ENCODE data around the gene COG1. TPM values are rescaled to one million over a fixed set of nuclear protein-coding genes. Genes with fewer than 3 reads are reported as not detected.

Gene COG1
- total RNA-seq, 1 donor = 23.2 TPM

DNA sequence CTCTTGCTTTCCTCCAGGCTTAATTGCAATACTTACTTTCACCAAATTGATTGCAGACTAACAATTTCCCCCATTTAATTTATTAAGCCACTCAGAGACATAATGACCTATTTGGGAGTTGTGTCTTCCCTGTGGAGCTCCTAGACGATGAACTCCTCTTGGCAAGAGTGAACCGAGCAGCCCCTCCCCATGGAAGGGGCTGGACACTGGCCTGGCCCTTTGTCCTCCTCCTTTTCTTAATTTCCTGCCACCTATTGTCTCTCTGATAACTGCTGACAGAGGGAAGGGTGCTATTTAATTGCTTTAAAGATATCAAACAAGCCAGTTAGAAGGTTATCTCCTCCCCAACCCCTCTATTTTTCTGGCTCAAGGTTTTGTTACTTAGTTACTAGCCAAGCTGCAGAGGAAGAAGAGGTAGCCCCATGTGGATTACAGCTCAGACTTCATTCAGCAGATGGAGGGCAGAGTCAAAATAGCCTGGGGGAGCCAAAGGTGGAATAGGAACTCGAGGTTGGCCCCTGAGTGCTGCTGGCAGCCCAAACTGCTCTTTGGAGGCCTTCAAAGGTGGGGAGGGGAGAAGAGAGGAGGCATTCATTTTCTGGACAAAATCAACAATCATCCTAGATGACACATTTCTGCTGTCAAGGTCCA is 31.8 kb upstream of the COG1 start:
- DNase-seq (ENCODE audit: insufficient read length, low spot score, missing footprints) = no peak
- Histone ChIP-seq H3K27ac (ENCODE audit: low read depth, low read length) (no peak overlapping the region), H3K27me3 (ENCODE audit: insufficient read depth, low read length) (peaks cover 47% of the 10 kb centered on the region), H4K20me1 (ENCODE audit: insufficient read depth, low read length) (peaks cover 4% of the 10 kb centered on the region), H3K4me3 (ENCODE audit: insufficient read depth, low read length) (no peak overlapping the region), H3K79me2 (ENCODE audit: insufficient read depth, low read length) (no peaks in the 10 kb centered on the region), H3K4me2 (ENCODE audit: insufficient read depth, low read length) (no peak overlapping the region), H3K36me3 (ENCODE audit: insufficient read depth, low read length) (no peaks in the 10 kb centered on the region), H3K9me3 (ENCODE audit: low read depth, low read length) (no peaks in the 10 kb centered on the region), H3K4me1 (ENCODE audit: insufficient read depth, low read length) (peaks cover 7% of the 10 kb centered on the region), H2AFZ (ENCODE audit: low read length) (no peak overlapping the region)
- TF ChIP-seq, protein P1, sequence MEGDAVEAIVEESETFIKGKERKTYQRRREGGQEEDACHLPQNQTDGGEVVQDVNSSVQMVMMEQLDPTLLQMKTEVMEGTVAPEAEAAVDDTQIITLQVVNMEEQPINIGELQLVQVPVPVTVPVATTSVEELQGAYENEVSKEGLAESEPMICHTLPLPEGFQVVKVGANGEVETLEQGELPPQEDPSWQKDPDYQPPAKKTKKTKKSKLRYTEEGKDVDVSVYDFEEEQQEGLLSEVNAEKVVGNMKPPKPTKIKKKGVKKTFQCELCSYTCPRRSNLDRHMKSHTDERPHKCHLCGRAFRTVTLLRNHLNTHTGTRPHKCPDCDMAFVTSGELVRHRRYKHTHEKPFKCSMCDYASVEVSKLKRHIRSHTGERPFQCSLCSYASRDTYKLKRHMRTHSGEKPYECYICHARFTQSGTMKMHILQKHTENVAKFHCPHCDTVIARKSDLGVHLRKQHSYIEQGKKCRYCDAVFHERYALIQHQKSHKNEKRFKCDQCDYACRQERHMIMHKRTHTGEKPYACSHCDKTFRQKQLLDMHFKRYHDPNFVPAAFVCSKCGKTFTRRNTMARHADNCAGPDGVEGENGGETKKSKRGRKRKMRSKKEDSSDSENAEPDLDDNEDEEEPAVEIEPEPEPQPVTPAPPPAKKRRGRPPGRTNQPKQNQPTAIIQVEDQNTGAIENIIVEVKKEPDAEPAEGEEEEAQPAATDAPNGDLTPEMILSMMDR (IDR thresholded peaks at IDR 0.05; ENCODE audit: extremely low read depth, low read depth, low read length) = no peak

- no peak for DNase-seq (ENCODE audit: insufficient read length, low spot score, missing footprints)
- Histone ChIP-seq H3K27me3 (ENCODE audit: insufficient read depth, low read length) (peaks cover 66% of the 10 kb centered on the region), H3K4me2 (ENCODE audit: insufficient read depth, low read length) (no peak overlapping the region)
These were observed 29.8 kb upstream of the COG1 start for GRCh38 chr17:73163043-73163442.

GRCh38 chr17:73165616-73166404 is 27.0 kb upstream of the COG1 start:
- no peaks in the 10 kb centered on the region for H3K79me2 ChIP-seq (ENCODE audit: insufficient read depth, low read length)
- H3K9me3 ChIP-seq (ENCODE audit: low read depth, low read length) = no peaks in the 10 kb centered on the region
- H3K36me3 ChIP-seq (ENCODE audit: insufficient read depth, low read length) = no peaks in the 10 kb centered on the region
- peak overlapping the region; percentile 81 for H3K4me2 ChIP-seq (ENCODE audit: insufficient read depth, low read length)
- peaks cover 13% of the 10 kb centered on the region for H3K4me1 ChIP-seq (ENCODE audit: insufficient read depth, low read length)
- peaks cover 70% of the 10 kb centered on the region for H3K27me3 ChIP-seq (ENCODE audit: insufficient read depth, low read length)
- TF ChIP-seq, protein P1 (IDR thresholded peaks at IDR 0.05; ENCODE audit: extremely low read depth, low read depth, low read length) = no peak
- H3K4me3 ChIP-seq (ENCODE audit: insufficient read depth, low read length) = peak overlapping the region; percentile 66
- H2AFZ ChIP-seq (ENCODE audit: low read length) = peak overlapping the region; percentile 56
- H3K27ac ChIP-seq (ENCODE audit: low read depth, low read length) = no peak overlapping the region
- peaks cover 6% of the 10 kb centered on the region for H4K20me1 ChIP-seq (ENCODE audit: insufficient read depth, low read length)
- peak; percentile 73 for DNase-seq (ENCODE audit: insufficient read length, low spot score, missing footprints)

More at GRCh38 chr17:73163043-73163442, 29.8 kb upstream of the COG1 start:
- Histone ChIP-seq H3K9me3 (ENCODE audit: low read depth, low read length) (no peaks in the 10 kb centered on the region), H3K27ac (ENCODE audit: low read depth, low read length) (no peak overlapping the region), H3K4me3 (ENCODE audit: insufficient read depth, low read length) (no peak overlapping the region), H3K79me2 (ENCODE audit: insufficient read depth, low read length) (no peaks in the 10 kb centered on the region), H3K36me3 (ENCODE audit: insufficient read depth, low read length) (no peaks in the 10 kb centered on the region), H2AFZ (ENCODE audit: low read length) (no peak overlapping the region), H4K20me1 (ENCODE audit: insufficient read depth, low read length) (peaks cover 6% of the 10 kb centered on the region), H3K4me1 (ENCODE audit: insufficient read depth, low read length) (peaks cover 13% of the 10 kb centered on the region)
- TF ChIP-seq, protein P1 (IDR thresholded peaks at IDR 0.05; ENCODE audit: extremely low read depth, low read depth, low read length) = no peak

Measured in osteoblast (primary cell).